A549 (cell line): Measurements from ENCODE around the gene SSBP2. TPM values are rescaled to one million over a fixed set of nuclear protein-coding genes. Genes with fewer than 3 reads are reported as not detected.
A peak's percentile ranks its signal among the peaks of the same experiment; 100 is the strongest.

Source experiments
- ATAC-seq, 2 experiments: fragments of 200-7000 bp in 1 of 2; fragments of >200 bp in 1 of 2; cut with Nextera tagmentation in 1 of 2; cut with Tn5 transposase in 1 of 2; 3 replicates each; pipeline versions ENCODE4 v1.8.0 to v1.9.1; 2018 to 2020; ENCODE audit warnings: mild to moderate bottlenecking in 1 of 2, moderate library complexity in 1 of 2
- CTCF ChIA-PET: fragments of 300-600 bp; sonication (Branson Sonifier 250); formaldehyde crosslinking; extraction: SDS; loops from one replicate; lab custom pipeline; 2021; ENCODE audit warnings: antibody characterized with exemption, inconsistent platforms; lab: Yijun Ruan, JAX
- POLR2A ChIA-PET: fragments of 350-600 bp; formaldehyde crosslinking; extraction: SDS; loops from one replicate; lab custom pipeline; 2021; ENCODE audit warnings: antibody characterized with exemption, inconsistent platforms; lab: Yijun Ruan, JAX
- DNase-seq, 2 experiments: peaks; one replicate each; pipeline versions ENCODE4 v3.0.0 to v3.0.0-alpha.2; 2011 to 2016; ENCODE audit warnings: low read depth in 1 of 2, low spot score in 1 of 2
- FAIRE-seq: peaks from 2 replicates; lab custom pipeline; 2011; peaks lifted over from hg19 to GRCh38; lab: Jason Lieb, UNC
- H3K27ac ChIP-seq, 2 experiments: fragments of >200 bp; sonication (Bioruptor Twin); formaldehyde crosslinking; 3 replicates each; pipeline ENCODE4 v1.5.1; 2016 to 2017
- H3K4me1 ChIP-seq: fragments of >200 bp; sonication (Bioruptor Twin); formaldehyde crosslinking; 3 replicates; pipeline ENCODE4 v1.6.1; 2016
- H3K4me2 ChIP-seq: fragments of >200 bp; sonication (Bioruptor Twin); formaldehyde crosslinking; 3 replicates; pipeline ENCODE4 v1.6.1; 2016
- H3K4me3 ChIP-seq: fragments of >200 bp; sonication (Bioruptor Twin); formaldehyde crosslinking; 3 replicates; pipeline ENCODE4 v1.5.1; 2016
- H3K9me3 ChIP-seq: fragments of >200 bp; sonication (Bioruptor Twin); formaldehyde crosslinking; 3 replicates; pipeline ENCODE4 v1.6.1; 2016
- BHLHE40 ChIP-seq: IDR thresholded peaks from 2 replicates; pipeline ENCODE4 v1.6.1; 2012; ENCODE audit warnings: low read depth, low read length, inconsistent platforms
- CBX2 ChIP-seq: fragments of 200-600 bp; sonication (generic); IDR thresholded peaks from 2 replicates; pipeline ENCODE4 v1.6.1; 2016; ENCODE audit warnings: low read depth, mild to moderate bottlenecking, borderline replicate concordance
- CBX8 ChIP-seq: fragments of 200-600 bp; sonication (generic); IDR thresholded peaks from 2 replicates; pipeline ENCODE4 v1.6.1; 2016
- EHMT2 ChIP-seq: fragments of 200-600 bp; sonication (generic); IDR thresholded peaks from 2 replicates; pipeline ENCODE4 v1.6.1; 2016; ENCODE audit warnings: antibody characterized with exemption, low read depth, mild to moderate bottlenecking, moderate library complexity
- ESRRA ChIP-seq: fragments of 150-350 bp; IDR thresholded peaks from 2 replicates; pipeline ENCODE4 v1.6.1; 2014; ENCODE audit warnings: mild to moderate bottlenecking, low read length, borderline replicate concordance
- FOXS1 ChIP-seq: fragments of 250-450 bp; sonication (Bioruptor Pico); IDR thresholded peaks from 2 replicates; pipeline ENCODE4 v1.5.0; 2020; ENCODE audit warnings: mild to moderate bottlenecking, moderate library complexity
- GATA3 ChIP-seq: IDR thresholded peaks from 2 replicates; pipeline ENCODE4 v1.6.1; 2012; ENCODE audit warnings: borderline replicate concordance
- HOXA7 ChIP-seq: fragments of 250-450 bp; sonication (Bioruptor Pico); IDR thresholded peaks from 2 replicates; pipeline ENCODE4 v1.5.0; 2020; ENCODE audit warnings: mild to moderate bottlenecking, moderate library complexity
- HOXB5 ChIP-seq: fragments of 250-450 bp; sonication (Bioruptor Pico); IDR thresholded peaks from 2 replicates; pipeline ENCODE4 v1.5.0; 2020; ENCODE audit warnings: mild to moderate bottlenecking, moderate library complexity
- JUNB ChIP-seq: fragments of >200 bp; sonication (Bioruptor Twin); formaldehyde crosslinking; IDR thresholded peaks from 2 replicates; pipeline ENCODE4 v1.6.1; 2016
- KDM5A ChIP-seq: fragments of 200-600 bp; sonication (generic); IDR thresholded peaks from 2 replicates; pipeline ENCODE4 v1.6.1; 2016; ENCODE audit warnings: antibody characterized with exemption, mild to moderate bottlenecking
- MAFK ChIP-seq: fragments of 450-650 bp; IDR thresholded peaks from 2 replicates; pipeline ENCODE4 v1.6.1; 2014; ENCODE audit not compliant: partially characterized antibody
- NFE2L2 ChIP-seq: fragments of 150-350 bp; conservative IDR thresholded peaks from 2 replicates; pipeline ENCODE4 v1.6.1; 2014; ENCODE audit warnings: low read length
- PHF8 ChIP-seq: fragments of 200-600 bp; sonication (generic); IDR thresholded peaks from 2 replicates; pipeline ENCODE4 v1.6.1; 2016; ENCODE audit warnings: low read depth, mild to moderate bottlenecking, antibody characterized with exemption, moderate library complexity, borderline replicate concordance
- POLR2A ChIP-seq: IDR thresholded peaks from 2 replicates; pipeline ENCODE4 v1.6.1; 2012; ENCODE audit warnings: mild to moderate bottlenecking, low read length
- POLR2AphosphoS2 ChIP-seq: conservative IDR thresholded peaks from 2 replicates; pipeline ENCODE4 v1.6.1; 2012; ENCODE audit warnings: low read length, improper control_type of control experiment, inconsistent platforms
- RCOR1 ChIP-seq: fragments of 150-350 bp; IDR thresholded peaks from 2 replicates; pipeline ENCODE4 v1.6.1; 2014; ENCODE audit warnings: antibody characterized with exemption, low read length, low read depth
- RFX5 ChIP-seq: fragments of 450-650 bp; IDR thresholded peaks from 2 replicates; pipeline ENCODE4 v1.7.1; 2014; ENCODE audit warnings: antibody characterized with exemption, mild to moderate bottlenecking, moderate library complexity
- SREBF2 ChIP-seq: fragments of 450-650 bp; IDR thresholded peaks from 2 replicates; pipeline ENCODE4 v1.6.1; 2014; ENCODE audit warnings: mild to moderate bottlenecking, moderate library complexity
- ZFP36 ChIP-seq: fragments of 450-650 bp; IDR thresholded peaks from 2 replicates; pipeline ENCODE4 v1.6.1; 2014; ENCODE audit warnings: borderline replicate concordance; ENCODE audit not compliant: partially characterized antibody
- ZNF302 ChIP-seq: fragments of 250-450 bp; sonication (Bioruptor Pico); IDR thresholded peaks from 2 replicates; pipeline ENCODE4 v1.9.0; 2021; ENCODE audit warnings: inconsistent platforms, mild to moderate bottlenecking, moderate library complexity
- WGBS: methylation state at CpG from one replicate; pipeline ENCODE4 v1.1.6; 2017; ENCODE audit errors: missing lambda C conversion rate; 5-methylcytosine and 5-hydroxymethylcytosine counted together
- polyA plus RNA-seq, 4 experiments: library from polyadenylated mRNA; depleted of rRNA in 3 of 4; stranded (reverse); fragments of >200 nt; fragmentation: RNase III in 1 of 4; extraction: RNeasy Plus Mini Kit Qiagen cat#74134 plus additional on column Dnase treatment in 1 of 4; gene quantifications; 2 replicates in 3 of 4; 3 replicates in 1 of 4; pipeline ENCODE4 v1.2.3, GENCODE V29; 2011 to 2017
- TF ChIP-seq, protein P1 (sequence below): fragments of >200 bp; sonication (Bioruptor Twin); formaldehyde crosslinking; IDR thresholded peaks from 3 replicates; pipeline ENCODE4 v1.6.1; 2016
- TF ChIP-seq, protein P2 (sequence below): IDR thresholded peaks from 2 replicates; pipeline ENCODE4 v1.6.1; 2012
- TF ChIP-seq, protein P3 (sequence below): fragments of 450-650 bp; IDR thresholded peaks from 2 replicates; pipeline ENCODE4 v1.6.1; 2014; ENCODE audit warnings: antibody characterized with exemption
- TF ChIP-seq, protein P4 (sequence below): fragments of 250-450 bp; sonication (Bioruptor Pico); IDR thresholded peaks from 2 replicates; pipeline ENCODE4 v1.5.0; 2020; ENCODE audit warnings: low read depth, mild to moderate bottlenecking, moderate library complexity

SSBP2 gene
- polyA plus RNA-seq, 2 of the 4 experiments (the other 2 are of a cell fraction): 4.5 to 14.2 TPM

DNA sequence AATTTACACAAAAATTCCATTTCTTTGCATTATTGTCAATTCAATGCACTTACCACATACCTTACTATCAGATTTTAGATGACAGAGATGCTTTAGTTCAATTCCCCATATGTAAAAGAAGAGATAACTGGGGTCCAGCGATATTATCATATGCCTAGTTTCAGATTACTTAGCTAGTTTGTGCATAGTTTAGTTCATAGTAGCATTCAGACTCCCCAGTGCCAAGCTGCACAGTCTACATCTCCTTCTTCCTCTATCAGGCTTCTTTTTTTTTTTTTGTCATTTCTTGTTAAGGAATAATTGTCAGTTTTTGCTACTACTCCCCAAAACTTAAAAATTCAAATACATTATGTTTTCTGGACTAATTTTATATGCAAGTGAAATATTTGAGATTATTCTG, 175.0 kb downstream of the SSBP2 start:
- FAIRE-seq: no peak
- 27% methylated on average over 1 of the region's 1 CpG for WGBS
- CTCF ChIA-PET: no interaction called here

DNA sequence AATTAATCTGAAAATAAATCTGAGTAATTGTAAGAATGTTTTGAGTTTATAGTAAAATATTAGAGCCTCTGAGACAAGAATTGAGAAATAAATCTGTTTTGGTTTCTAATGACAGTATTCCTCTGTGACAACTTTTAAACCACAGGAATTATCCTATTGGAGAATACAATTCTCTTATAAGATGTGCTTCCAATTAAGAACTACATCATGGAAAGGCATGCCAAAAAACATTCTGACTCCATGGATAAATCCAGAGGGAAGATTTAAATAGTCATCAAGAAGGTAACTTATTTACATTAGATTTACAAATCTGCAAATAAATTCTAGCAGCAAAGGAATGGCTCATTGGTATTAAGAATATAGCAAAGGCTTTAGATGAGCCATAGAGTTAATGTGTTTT, 178.7 kb downstream of the SSBP2 start:
- Histone ChIP-seq H3K4me2 (no peak overlapping the region), H3K27ac (no peak overlapping the region), H3K9me3 (no peaks in the 10 kb centered on the region), H3K4me3 (no peak overlapping the region), H3K4me1 (no peaks in the 10 kb centered on the region)
- FAIRE-seq (peak; percentile 13), DNase-seq (no peak), ATAC-seq (no peak)
- TF ChIP-seq, protein P1, sequence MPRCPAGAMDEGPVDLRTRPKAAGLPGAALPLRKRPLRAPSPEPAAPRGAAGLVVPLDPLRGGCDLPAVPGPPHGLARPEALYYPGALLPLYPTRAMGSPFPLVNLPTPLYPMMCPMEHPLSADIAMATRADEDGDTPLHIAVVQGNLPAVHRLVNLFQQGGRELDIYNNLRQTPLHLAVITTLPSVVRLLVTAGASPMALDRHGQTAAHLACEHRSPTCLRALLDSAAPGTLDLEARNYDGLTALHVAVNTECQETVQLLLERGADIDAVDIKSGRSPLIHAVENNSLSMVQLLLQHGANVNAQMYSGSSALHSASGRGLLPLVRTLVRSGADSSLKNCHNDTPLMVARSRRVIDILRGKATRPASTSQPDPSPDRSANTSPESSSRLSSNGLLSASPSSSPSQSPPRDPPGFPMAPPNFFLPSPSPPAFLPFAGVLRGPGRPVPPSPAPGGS: no peak
- POLR2A ChIA-PET: no interaction called here
- CTCF ChIA-PET: no interaction called here

More for the DNA sequence above, 175.0 kb downstream of the SSBP2 start:
- H3K9me3 ChIP-seq: no peaks in the 10 kb centered on the region
- H3K4me1 ChIP-seq: no peaks in the 10 kb centered on the region
- no peak overlapping the region for H3K4me3 ChIP-seq
- ATAC-seq: no peak
- POLR2A ChIA-PET: no interaction called here
- no peak overlapping the region for H3K4me2 ChIP-seq
- TF ChIP-seq MAFK: no peak
- TF ChIP-seq, all 56 proteins: peak for 0
- no peak overlapping the region for H3K27ac ChIP-seq
- DNase-seq: no peak

DNA sequence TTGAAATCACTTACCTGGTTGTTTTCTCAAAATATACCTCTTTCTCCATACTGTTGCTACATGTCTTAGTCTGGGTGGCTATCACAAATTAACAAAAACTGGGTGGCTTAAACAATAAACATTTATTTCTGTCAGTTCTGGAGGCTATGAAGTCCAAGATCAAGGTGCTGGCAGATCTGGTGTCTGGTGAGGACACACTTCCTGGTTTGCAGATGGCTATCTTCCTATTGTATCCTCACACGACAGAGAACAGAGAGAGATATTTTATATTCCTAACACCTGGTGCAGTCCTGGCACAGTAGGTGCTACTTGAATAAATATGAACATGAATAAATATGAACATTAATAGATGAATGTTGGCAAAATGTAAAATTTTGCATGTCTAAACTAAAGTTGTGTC, 192.7 kb downstream of the SSBP2 start:
- CTCF ChIA-PET: interaction anchor here (1.2 kb wide), 1 partner anchor 13 kb away, joined by 3 read pairs; no protein-coding TSS in a partner anchor

DNA sequence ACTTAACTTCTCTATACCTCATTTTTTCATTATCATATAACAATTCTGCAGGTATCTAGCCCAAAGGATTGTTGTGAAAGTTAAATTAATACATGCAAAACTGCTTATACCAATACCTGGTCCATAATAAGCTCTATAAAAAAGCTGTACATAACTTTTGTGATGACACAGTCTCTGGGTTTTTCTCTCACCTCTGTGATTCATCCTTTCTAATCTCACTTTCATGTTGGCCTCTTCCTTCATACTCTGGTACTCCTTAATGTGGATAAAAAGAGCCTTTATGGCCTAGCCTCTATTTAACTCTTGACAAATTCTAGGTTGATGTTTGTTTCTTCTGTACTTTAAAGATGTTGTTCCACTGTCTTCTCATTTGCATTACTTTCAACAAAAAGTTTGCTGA, 194.1 kb downstream of the SSBP2 start:
- FAIRE-seq: no peak

More for the DNA sequence above, 192.7 kb downstream of the SSBP2 start:
- no peak overlapping the region for H3K4me2 ChIP-seq
- ATAC-seq: no peak
- no peak overlapping the region for H3K27ac ChIP-seq
- H3K4me1 ChIP-seq: peaks cover 6% of the 10 kb centered on the region; the same call in 2 of the 3 replicates
- 84% methylated on average over 1 of the region's 1 CpG for WGBS
- POLR2A ChIA-PET: no interaction called here
- FAIRE-seq: no peak
- H3K4me3 ChIP-seq: no peak overlapping the region
- TF ChIP-seq JUNB (no peak), RCOR1 (no peak), EHMT2 (no peak)
- TF ChIP-seq, protein P1: no peak
- DNase-seq: no peak
- no peaks in the 10 kb centered on the region for H3K9me3 ChIP-seq

DNA sequence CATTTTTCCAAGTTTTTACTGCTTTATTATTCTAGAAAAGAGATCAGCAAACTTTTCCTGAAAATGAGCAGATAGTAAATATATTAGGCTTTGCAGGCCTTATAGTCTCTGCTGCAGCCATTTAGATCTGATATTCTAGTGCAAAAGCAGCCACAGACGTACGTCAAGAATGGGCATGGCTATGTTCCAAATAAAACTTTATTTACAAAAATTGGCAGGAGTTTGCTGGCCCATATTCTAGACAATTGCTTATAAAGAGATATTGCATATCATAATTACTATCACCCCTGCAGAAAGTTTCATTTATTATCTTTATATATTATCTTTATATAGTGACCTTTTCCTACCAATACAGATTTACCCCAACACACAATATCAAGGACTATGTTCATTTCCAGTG, 195.0 kb downstream of the SSBP2 start:
- no peak for DNase-seq
- WGBS: 91% methylated on average over 2 of the region's 2 CpGs
- TF ChIP-seq EHMT2 (no peak), PHF8 (no peak), RFX5 (no peak), HOXA7 (no peak), ZNF302 (CRISPR knock-in tag) (no peak), CBX8 (no peak), GATA3 (no peak), SREBF2 (no peak), CBX2 (no peak), NFE2L2 (no peak), KDM5A (no peak), POLR2AphosphoS2 (no peak)
- TF ChIP-seq, protein P2, sequence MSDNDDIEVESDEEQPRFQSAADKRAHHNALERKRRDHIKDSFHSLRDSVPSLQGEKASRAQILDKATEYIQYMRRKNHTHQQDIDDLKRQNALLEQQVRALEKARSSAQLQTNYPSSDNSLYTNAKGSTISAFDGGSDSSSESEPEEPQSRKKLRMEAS: no peak
- no peak overlapping the region for H3K27ac ChIP-seq
- POLR2A ChIA-PET: no interaction called here
- FAIRE-seq: no peak
- ATAC-seq: no peak
- peaks cover 6% of the 10 kb centered on the region; the same call in 2 of the 3 replicates for H3K4me1 ChIP-seq
- CTCF ChIA-PET: no interaction called here
- no peaks in the 10 kb centered on the region for H3K9me3 ChIP-seq
- H3K4me3 ChIP-seq: no peak overlapping the region
- no peak overlapping the region for H3K4me2 ChIP-seq

More for the DNA sequence above, 194.1 kb downstream of the SSBP2 start:
- no peak overlapping the region for H3K4me2 ChIP-seq
- DNase-seq: no peak
- TF ChIP-seq HOXB5 (CRISPR knock-in tag) (no peak), BHLHE40 (no peak), FOXS1 (CRISPR knock-in tag) (no peak), CBX8 (no peak), POLR2A (no peak), ZFP36 (no peak), ESRRA (no peak)
- TF ChIP-seq, protein P3, sequence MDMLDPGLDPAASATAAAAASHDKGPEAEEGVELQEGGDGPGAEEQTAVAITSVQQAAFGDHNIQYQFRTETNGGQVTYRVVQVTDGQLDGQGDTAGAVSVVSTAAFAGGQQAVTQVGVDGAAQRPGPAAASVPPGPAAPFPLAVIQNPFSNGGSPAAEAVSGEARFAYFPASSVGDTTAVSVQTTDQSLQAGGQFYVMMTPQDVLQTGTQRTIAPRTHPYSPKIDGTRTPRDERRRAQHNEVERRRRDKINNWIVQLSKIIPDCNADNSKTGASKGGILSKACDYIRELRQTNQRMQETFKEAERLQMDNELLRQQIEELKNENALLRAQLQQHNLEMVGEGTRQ: no peak
- TF ChIP-seq, protein P4, sequence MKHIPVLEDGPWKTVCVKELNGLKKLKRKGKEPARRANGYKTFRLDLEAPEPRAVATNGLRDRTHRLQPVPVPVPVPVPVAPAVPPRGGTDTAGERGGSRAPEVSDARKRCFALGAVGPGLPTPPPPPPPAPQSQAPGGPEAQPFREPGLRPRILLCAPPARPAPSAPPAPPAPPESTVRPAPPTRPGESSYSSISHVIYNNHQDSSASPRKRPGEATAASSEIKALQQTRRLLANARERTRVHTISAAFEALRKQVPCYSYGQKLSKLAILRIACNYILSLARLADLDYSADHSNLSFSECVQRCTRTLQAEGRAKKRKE: no peak
- no peak overlapping the region for H3K4me3 ChIP-seq
- peaks cover 6% of the 10 kb centered on the region; the same call in 2 of the 3 replicates for H3K4me1 ChIP-seq
- H3K27ac ChIP-seq: no peak overlapping the region
- ATAC-seq: no peak
- H3K9me3 ChIP-seq: no peaks in the 10 kb centered on the region
- POLR2A ChIA-PET: no interaction called here
- CTCF ChIA-PET: interaction anchor here (1.3 kb wide), 1 partner anchor 11 kb away, joined by 3 read pairs; no protein-coding TSS in a partner anchor
